H4 (cell line): ENCODE results near the gene STX2. TPM values are rescaled to one million over a fixed set of nuclear protein-coding genes. Genes with fewer than 3 reads are reported as not detected.

Experiments used
- DNase-seq: peaks from one replicate; pipeline ENCODE4 v3.0.0-alpha.2; 2015; ENCODE audit warnings: low spot score
- total RNA-seq: library from RNA; depleted of rRNA; stranded (reverse); fragments of >200 nt; shearing (Covaris generic); gene quantifications from 2 replicates; pipeline ENCODE4 v1.2.3, GENCODE V29; 2014

STX2 gene
- total RNA-seq, 1 experiment from 2014 or later: 19.6 TPM

GRCh38 chr12:130831876-130832405 lies 7.1 kb downstream of the STX2 start:
- no peak for DNase-seq

DNA sequence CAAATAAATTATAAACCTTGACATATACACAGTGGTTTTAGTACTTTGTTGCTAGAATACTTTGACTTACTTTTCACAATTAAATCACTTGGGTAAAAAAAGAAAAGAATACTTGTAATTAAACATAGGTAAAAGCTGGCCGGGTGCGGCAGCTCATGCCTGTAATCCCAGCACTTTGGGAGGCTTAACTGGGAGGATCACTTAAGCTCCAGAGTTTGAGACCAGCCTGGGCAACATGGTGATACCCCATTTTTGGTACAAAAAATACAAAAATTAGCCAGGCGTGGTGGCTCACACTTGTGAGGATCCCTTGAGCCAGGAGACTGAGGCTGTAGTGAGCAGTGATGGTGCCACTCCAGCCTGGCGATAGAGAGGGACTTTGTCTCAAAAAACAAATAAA lies 7.8 kb downstream of the STX2 start:
- no peak for DNase-seq

- no peak for DNase-seq
These were observed 8.9 kb downstream of the STX2 start for GRCh38 chr12:130830246-130830551.

GRCh38 chr12:130829391-130830245 lies 9.4 kb downstream of the STX2 start:
- no peak for DNase-seq

GRCh38 chr12:130828895-130829294 lies 10.2 kb downstream of the STX2 start:
- no peak for DNase-seq

DNA sequence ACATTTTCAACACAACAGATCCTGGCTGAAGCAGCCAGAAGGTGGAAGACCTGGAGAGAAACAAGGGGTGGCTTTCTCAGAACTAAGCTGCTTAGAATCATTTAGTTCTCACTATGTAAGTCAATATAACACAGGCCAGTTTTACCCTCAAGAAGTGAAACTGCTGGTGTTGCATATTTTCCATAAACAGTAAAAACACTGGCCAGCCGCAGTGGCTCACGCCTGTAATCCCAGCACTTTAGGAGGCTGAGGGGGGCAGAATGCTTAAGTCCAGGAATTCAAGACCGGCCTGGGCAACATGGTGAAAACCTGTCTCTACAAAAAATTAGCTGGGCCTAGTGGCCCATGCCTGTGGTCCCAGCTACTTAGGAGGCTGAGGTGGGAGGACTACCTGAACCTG lies 11.6 kb downstream of the STX2 start:
- no peak for DNase-seq

DNA sequence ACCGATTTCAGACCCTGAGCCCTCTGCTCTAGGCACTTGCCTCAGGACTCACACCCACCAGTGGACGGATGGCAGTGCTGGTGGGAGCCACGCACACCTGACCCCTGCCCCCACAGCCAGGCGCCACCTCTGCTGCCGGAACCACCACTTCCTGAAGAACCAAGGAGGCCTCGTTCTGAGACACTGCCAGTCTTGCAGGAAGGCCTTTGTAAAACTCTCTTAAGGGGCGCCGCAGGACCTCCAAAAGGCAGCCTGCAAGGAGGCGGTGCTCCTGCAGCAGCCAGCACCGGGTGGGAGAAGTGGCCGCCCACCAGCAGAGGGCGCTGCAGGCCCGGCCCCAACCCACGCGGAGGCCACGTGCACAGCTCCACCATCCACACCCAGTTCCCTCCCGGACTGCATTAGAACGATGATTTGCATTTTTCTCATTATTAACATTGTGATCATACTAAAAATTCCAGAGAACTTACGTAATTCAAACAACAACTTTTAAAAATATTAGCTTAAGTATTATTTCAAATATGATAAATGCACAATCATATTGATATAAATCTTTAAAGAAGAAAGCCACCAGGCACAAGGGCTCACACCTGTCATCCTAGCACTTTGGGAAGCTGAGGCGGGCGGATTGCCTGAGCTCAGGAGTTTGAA lies 12.8 kb downstream of the STX2 start:
- DNase-seq: peak; percentile 16

DNA sequence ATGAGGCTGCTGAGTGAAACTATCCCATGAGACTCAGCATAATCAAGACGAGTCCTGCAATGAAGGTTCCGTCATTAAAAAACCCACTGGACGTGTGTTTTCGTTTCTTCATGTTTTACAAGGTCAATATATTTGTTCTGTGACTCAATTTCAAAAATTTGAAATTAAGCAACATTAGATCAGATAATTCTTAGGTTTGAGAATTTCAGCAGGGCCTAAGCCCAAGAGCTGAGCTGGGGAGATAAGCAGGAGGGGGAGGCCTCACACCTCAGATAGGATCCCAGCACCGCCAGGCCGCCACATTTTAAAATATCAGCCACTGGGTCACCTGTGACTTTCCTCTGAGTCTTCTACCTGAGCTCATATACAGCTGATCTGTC lies 13.3 kb downstream of the STX2 start:
- DNase-seq: no peak

DNA sequence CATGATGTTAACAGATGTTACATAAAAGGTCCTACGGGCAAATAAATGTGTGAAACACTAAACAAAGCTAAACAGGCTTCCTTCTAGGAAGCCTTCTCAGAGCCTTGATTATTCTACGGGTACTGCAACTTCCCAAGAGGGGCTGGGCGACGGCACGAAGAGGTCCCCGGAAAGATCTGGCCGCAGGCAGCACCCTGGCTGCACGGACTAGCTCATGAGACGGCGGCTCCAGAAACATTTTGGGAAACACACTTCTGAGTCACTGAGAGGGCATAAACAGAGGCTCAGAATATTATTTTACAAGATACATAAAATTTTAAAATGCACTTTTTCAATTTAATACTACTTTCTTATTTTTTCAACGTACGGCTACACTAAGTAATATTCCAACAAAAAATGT lies 19.4 kb downstream of the STX2 start:
- DNase-seq: no peak

DNA sequence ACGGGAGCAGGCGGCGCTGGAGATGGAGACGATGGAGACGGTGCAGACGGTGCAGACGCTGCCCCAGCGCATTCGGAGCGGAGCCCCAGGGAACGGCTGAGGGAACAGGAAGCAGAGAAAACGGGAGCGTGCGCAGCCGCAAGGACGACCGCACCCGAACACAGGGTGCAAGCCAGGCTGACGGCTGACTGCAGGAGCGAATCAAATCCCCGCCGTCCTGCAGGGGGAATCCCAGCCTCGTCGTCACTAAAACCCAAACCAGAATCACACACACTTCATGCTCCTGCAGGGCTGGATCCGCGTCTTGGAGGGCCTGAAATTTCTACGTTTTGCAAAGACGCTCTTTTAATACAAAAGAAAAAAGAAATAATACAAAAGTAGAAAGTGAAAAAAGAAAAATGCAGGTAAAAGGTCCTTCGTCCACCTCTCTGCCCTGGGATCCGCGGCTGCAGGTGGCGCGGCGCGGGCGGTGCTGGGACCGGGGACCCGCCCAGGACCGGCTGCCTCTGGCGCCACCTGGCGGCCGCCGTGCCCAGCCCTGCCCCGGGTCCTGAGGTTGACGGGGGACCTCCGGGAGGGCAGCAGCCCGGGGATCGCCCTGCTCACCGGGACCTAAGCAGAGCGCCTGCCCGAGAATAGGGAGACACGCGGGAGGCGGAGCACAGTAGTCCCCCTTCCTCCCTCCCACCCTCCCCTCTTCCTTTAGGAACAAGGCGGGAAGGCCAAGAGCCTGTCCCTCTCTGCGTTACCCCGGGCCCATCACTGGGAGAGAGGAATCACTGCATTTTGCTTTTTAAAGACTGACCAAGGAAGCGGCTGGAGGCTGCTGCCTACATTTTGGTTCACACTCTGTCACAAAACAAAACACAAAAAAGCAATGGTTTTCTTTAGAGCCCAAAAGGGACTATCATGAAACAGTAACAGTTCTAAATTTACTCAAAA lies 20.1 kb downstream of the STX2 start:
- no peak for DNase-seq

- DNase-seq: no peak
These were observed 20.8 kb downstream of the STX2 start for GRCh38 chr12:130818272-130818634.

DNA sequence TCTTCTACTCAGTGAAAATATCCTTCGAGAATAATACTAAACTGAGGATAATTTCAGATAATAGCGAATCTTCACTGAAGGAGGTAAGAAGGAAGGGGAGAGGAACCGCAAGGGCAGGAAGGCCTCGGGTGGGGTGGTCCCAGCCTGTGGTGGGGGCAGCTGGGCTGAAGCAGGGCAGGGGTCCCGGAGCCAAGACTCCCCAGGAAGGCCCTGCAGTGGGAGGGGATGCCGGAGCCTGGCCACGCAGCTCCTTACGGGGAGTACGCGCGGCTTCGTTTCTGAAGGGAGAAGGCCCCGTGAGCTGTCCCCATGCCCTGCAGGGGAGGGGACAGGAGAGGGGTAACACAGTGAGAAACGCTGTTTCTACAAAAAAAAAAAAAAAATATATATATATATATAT lies 21.2 kb downstream of the STX2 start:
- DNase-seq: no peak

DNA sequence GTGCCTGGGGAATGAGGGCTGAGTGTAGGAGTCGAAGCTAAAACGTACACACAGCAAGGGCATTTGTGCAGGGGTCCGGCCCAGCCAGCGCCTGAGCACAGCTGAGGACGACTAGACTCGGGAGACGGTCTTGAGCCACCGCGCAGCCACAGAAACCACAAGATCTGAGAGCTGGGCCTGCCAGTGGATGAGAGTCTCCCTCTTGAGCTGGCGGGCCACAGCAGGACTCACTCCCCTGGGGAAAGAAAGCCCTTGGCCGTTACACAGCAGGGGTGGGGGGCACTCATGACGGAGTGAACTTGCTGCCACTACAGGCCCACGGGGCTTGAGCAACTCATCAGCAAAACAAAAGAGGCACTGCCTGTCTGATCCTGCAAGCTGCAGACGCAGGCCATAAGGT lies 23.0 kb downstream of the STX2 start:
- no peak for DNase-seq

DNA sequence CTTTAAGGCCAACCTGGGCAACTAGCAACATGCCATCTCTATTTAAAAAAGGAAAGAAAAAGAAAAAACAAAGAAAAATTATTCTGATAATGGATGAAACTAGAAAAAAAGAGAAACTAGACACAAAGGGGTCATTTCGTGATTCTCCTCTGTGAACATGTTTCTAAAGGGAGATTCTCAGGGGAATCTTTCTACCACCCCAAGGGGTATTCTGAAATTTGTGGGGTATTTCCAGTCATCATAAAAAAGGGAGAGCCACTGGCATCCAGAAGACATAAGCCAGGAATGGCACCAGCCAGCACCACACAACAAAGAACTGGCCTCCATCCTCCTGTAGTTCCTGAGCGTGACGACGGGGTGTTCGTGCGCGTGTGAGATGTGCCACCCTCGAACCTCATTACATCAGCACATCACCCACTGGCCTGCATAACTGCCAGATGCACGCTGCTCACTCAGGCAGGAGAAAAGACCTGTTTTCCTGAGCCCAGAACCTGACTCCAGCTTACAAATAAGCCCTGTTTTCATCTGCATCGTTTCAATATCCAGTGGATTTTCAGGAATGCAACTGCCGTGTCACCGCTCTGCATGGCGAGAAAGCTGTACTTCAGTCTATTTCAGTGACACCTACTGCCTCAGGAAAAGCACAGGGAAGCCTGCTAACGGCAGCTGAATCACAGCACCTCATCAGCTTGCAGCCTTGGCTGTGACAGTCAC lies 23.9 kb downstream of the STX2 start:
- DNase-seq: no peak

DNA sequence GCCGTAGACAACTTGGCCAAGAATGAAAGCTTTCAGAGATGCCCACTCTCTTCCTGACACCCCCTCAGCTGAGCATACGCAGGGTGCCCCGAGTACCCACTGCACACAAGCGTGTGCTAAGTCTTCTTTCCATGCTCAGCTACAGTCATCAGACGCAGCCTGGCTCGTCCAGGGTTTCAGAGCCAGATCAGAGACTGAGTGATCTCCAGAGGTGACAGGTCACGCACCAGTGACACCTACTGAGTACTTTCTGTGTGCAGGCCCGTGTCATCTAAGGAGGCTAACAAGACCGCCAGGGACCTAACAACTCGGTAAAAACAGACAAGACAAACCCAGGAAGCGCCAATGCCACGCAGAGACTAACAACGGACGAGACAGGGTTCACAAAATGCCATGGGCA lies 25.1 kb downstream of the STX2 start:
- no peak for DNase-seq

DNA sequence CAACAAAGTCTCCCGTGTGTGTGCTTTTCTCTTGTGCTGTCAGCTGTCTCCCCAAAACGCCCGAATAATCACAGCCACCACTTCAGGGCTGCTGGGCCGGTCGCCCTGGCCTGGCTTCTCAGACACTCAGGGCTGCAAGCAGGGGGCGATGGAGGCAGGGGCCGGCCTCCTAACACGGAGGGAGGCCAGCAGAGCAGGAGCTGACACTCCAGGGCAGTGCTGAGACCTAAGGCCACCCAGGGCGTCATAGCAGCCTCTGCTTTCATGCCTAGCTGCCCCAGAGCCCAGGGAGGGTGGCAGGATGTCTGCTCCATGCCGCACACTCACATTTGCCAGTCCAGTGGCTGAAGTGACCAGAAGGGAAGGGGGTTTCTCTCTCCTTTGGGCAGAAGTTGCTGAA lies 25.6 kb downstream of the STX2 start:
- no peak for DNase-seq

DNA sequence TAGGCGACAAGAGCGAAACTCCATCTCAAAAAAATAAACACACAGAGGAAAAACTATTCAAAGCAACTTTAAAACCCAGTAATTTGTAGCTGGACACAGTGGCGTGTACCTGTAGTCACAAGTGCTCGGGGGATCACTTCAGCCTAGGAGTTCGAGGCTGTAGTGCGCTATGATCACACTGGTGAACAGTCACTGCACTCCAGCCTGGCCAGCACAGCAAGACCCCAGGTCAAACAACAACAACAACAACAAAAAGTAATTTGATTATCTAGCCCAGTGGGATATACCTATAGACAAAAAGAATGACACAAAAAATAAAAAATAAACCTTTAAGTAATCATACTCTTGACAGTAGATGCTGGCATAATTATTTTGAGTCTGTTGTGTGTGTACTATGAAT lies 29.3 kb downstream of the STX2 start:
- no peak for DNase-seq

GRCh38 chr12:130807309-130807708 lies 31.7 kb downstream of the STX2 start:
- no peak for DNase-seq

- no peak for DNase-seq
These were observed 32.5 kb downstream of the STX2 start for GRCh38 chr12:130806574-130806973.

- no peak for DNase-seq
These were observed 33.4 kb downstream of the STX2 start for GRCh38 chr12:130805635-130806034.

DNA sequence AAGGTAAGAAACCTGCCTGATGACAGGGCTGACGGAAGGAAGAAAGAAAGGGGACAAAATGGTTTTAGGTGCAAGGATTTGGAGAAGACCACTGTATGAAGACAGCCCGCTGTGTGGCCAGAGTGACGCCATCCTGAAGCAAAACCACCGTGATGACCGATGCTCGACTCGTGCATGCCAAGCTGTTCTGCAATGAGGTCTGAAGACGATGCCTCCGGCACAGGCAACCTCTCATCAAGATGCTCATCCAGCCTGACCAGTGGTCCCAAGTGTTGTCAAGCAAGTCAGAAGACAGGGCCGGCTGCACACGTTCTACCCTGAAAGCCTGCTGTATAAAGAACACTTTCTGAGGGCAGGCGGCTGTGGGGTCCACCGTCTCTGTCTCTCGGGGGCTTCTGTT lies 34.8 kb downstream of the STX2 start:
- no peak for DNase-seq

DNA sequence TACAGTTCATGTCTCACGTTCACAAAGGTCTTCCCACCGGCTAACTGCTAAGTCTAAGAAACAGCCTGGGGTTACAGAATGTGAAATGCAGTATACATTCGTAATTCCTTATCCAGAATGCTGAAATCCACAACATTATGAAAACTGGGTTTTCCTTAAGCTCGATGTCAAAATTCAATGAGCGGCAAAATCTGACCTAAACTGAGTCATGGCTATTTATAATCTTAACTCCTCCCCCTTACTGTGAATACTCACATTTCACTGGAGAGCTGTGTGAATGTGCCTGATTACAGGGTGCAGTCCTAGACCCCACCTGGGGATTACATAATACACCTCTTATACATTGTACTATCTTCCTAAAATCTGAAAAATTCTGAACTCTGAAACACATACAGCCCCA lies 35.3 kb downstream of the STX2 start:
- no peak for DNase-seq
